ENCODE data around the gene CCNE1. TPM values are rescaled to one million over a fixed set of nuclear protein-coding genes. Genes with fewer than 3 reads are reported as not detected.

Gene CCNE1
- total and polyA plus RNA-seq, 9 of the 15 experiments (the other 6 are each of a cell fraction or from before 2014, with no cell fraction given), result 6.2 to 41.0 (median 31.6) TPM

DNA sequence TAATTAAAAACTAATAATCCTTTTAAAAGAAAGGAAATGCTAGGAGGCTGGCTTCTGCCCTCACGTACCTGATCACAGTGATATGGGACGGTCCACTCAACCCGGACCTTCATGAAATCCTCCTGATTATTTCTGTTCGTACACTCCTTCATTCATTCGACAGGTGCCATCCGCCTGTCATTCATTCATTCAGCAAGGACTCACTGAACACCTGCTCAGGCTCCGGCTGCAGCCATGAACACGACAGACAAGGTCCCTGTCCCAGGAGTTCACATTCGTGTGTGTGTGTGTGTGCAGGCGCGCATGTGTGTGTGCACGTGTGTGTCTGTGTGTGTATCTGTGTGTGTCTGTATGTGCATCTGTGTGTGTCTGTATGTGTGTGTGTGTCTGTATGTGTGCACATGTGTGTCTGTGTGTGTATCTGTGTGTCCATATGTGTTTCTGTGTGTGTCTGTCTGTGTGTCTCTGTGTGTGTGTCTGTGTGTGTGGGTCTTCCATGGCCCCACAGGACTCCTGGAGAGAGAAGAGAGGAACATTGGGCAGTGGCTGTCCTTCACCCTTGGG is 28.1 kb upstream of the CCNE1 start:
- DNase-seq (ENCODE audit: extremely low read depth in 1 of 4, low spot score in 3 of 4), result no peak
- intact Hi-C loops (cut with micrococcal nuclease), result no loop called here
- TF ChIP-seq ZNF24 (IDR thresholded peaks at IDR 0.05), result 0 out of 2 replicates have a peak, but pooled peaks have one; percentile 45
- 0 out of 2 replicates have a peak, but pooled peaks have one; percentile 10 for TF ChIP-seq TSC22D4 (tag; IDR thresholded peaks at IDR 0.05)
- TF ChIP-seq SRSF7 (optimal IDR thresholded peaks at IDR 0.05; ENCODE audit: low read depth, low read length), result no peak
- Histone ChIP-seq H3K27ac (ENCODE audit: extremely low read depth, low read depth, low read length) (no peak overlapping the region), H3K9ac (ENCODE audit: insufficient read depth in 1 of 2, low read depth in 2 of 2, low read length in 2 of 2) (no peak overlapping the region), H2AFZ (ENCODE audit: low read depth, low read length) (no peak overlapping the region), H3K9me1 (ENCODE audit: control insufficient read depth, insufficient read depth, low read length) (no peaks in the 10 kb centered on the region), H3K36me3 (ENCODE audit: control insufficient read depth, insufficient read depth, low read length) (no peaks in the 10 kb centered on the region), H3K4me1 (replicated peaks in 1 of 2; ENCODE audit: control insufficient read depth in 2 of 2, insufficient read depth in 2 of 2, low read length in 2 of 2) (peaks cover 0 to 9% of the 10 kb centered on the region in 2 experiments; a peak in 1 of 5 replicates), H3K9me3 (replicated peaks; ENCODE audit: control insufficient read depth, insufficient read depth, low read depth, low read length) (no peaks in the 10 kb centered on the region), H3K79me2 (ENCODE audit: control insufficient read depth, insufficient read depth, low read length) (no peaks in the 10 kb centered on the region), H3K4me3 (no peak overlapping the region), H3K27me3 (ENCODE audit: control insufficient read depth in 2 of 2, insufficient read depth in 2 of 2, low read length in 2 of 2) (peaks cover 6 to 39% of the 10 kb centered on the region in 2 experiments), H3K4me2 (ENCODE audit: insufficient read depth, low read length) (no peak overlapping the region), H4K20me1 (replicated peaks; ENCODE audit: control insufficient read depth, insufficient read depth, low read length) (0 out of 2 replicates have a peak, but pooled peaks cover 5% of the 10 kb centered on the region)
- in situ Hi-C loops (cut with MboI), result no loop called here
- no TSS peak for BruUV-seq (replicated peaks)
- ATAC-seq, result no peak
- CTCF ChIA-PET (ENCODE audit: low intra/inter-chr PET ratio), result no interaction called here
- FAIRE-seq, result peak; percentile 54
- POLR2A ChIA-PET, result no interaction called here
- WGBS (ENCODE audit: insufficient coverage, low coverage, missing lambda C conversion rate), result 8% methylated on average over 12 of the region's 12 CpGs

DNA sequence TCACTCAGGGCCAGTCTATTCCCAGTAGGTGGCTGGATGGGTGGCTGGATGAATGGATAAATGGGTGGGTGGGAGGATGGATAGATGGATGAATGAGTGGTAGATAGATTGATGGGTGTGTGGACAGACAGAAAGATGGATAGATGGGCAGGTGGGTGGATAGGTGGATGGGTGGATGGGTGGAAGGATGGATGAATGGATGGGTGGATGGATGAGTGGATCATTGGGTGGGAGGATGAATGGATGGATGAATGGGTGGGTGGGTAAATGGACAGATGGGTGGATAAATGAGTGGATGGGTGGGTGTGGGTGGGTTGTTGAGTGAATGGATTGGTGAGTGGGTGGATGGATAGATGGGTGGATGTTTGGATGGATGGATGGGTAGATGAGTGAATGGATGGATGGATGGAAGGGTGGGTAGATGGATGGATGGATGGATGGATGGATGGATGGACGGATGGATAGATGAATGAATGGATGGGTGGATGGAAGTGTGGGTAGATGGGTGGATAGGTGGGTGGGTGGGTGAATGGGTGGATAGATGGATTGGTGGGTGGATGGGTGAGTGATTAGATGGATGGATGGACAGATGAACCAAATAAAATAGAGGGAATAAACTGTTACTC is 27.1 kb upstream of the CCNE1 start:
- Histone ChIP-seq H3K9me1 (ENCODE audit: control insufficient read depth, insufficient read depth, low read length) (no peaks in the 10 kb centered on the region), H3K4me1 (replicated peaks in 1 of 2; ENCODE audit: control insufficient read depth in 2 of 2, insufficient read depth in 2 of 2, low read length in 2 of 2) (peaks cover 0 to 9% of the 10 kb centered on the region in 2 experiments; a peak in 1 of 5 replicates), H2AFZ (ENCODE audit: low read depth, low read length) (no peak overlapping the region), H3K36me3 (ENCODE audit: control insufficient read depth, insufficient read depth, low read length) (no peaks in the 10 kb centered on the region), H3K4me2 (ENCODE audit: insufficient read depth, low read length) (no peak overlapping the region), H3K9me3 (replicated peaks; ENCODE audit: control insufficient read depth, insufficient read depth, low read depth, low read length) (no peaks in the 10 kb centered on the region), H3K27ac (ENCODE audit: extremely low read depth, low read depth, low read length) (no peak overlapping the region), H3K4me3 (no peak overlapping the region), H3K27me3 (ENCODE audit: control insufficient read depth in 2 of 2, insufficient read depth in 2 of 2, low read length in 2 of 2) (peaks cover 4 to 36% of the 10 kb centered on the region in 2 experiments), H3K9ac (ENCODE audit: insufficient read depth in 1 of 2, low read depth in 2 of 2, low read length in 2 of 2) (no peak overlapping the region), H3K79me2 (ENCODE audit: control insufficient read depth, insufficient read depth, low read length) (no peaks in the 10 kb centered on the region), H4K20me1 (replicated peaks; ENCODE audit: control insufficient read depth, insufficient read depth, low read length) (0 out of 2 replicates have a peak, but pooled peaks cover 5% of the 10 kb centered on the region)
- FAIRE-seq, result no peak
- no peak for TF ChIP-seq ETV1 (tag; conservative IDR thresholded peaks at IDR 0.05; ENCODE audit: low read depth)
- no peak for TF ChIP-seq YY1 (IDR thresholded peaks at IDR 0.05; ENCODE audit: borderline replicate concordance in 1 of 3, control insufficient read depth in 1 of 3, extremely low read depth in 1 of 3, insufficient read depth in 3 of 3, insufficient read length in 1 of 3, insufficient replicate concordance in 2 of 3, low read depth in 1 of 3, low read length in 2 of 3)
- in situ Hi-C loops (cut with MboI), result no loop called here
- ChIA-PET CTCF (ENCODE audit: low intra/inter-chr PET ratio) (no interaction called here), POLR2A (interaction anchor here (1.6 kb wide), 1 partner anchor 12 kb away, joined by 5 read pairs; no protein-coding TSS in a partner anchor)
- DNase-seq (ENCODE audit: extremely low read depth in 1 of 4, low spot score in 3 of 4), result no peak
- WGBS (ENCODE audit: insufficient coverage, low coverage, missing lambda C conversion rate), result 0% methylated on average over 1 of the region's 1 CpG
- intact Hi-C loops (cut with micrococcal nuclease), result no loop called here
- BruUV-seq (replicated peaks), result no TSS peak
- no peak for ATAC-seq
